Stomach (tissue), 4 donors: ENCODE results near the gene TFF1.

ENCODE experiments used
- POLR2A ChIP-seq, 4 donors: fragments of 450-650 bp; IDR thresholded peaks; one replicate each; pipeline ENCODE4 v1.6.1; 2016; ENCODE audit warnings: antibody characterized with exemption in 4 of 4, control low read depth in 2 of 4, mild to moderate bottlenecking in 1 of 4, moderate library complexity in 1 of 4
- TF ChIP-seq, protein P1 (sequence below), 7 experiments: fragments of 450-650 bp in 4 of 7; fragments of 200-600 bp in 3 of 7; sonication (generic) in 3 of 7; IDR thresholded peaks; one replicate each; pipeline ENCODE4 v1.5.1; 2016 to 2019; ENCODE audit warnings: antibody characterized with exemption in 7 of 7, control low read depth in 2 of 7, mild to moderate bottlenecking in 1 of 7

DNA sequence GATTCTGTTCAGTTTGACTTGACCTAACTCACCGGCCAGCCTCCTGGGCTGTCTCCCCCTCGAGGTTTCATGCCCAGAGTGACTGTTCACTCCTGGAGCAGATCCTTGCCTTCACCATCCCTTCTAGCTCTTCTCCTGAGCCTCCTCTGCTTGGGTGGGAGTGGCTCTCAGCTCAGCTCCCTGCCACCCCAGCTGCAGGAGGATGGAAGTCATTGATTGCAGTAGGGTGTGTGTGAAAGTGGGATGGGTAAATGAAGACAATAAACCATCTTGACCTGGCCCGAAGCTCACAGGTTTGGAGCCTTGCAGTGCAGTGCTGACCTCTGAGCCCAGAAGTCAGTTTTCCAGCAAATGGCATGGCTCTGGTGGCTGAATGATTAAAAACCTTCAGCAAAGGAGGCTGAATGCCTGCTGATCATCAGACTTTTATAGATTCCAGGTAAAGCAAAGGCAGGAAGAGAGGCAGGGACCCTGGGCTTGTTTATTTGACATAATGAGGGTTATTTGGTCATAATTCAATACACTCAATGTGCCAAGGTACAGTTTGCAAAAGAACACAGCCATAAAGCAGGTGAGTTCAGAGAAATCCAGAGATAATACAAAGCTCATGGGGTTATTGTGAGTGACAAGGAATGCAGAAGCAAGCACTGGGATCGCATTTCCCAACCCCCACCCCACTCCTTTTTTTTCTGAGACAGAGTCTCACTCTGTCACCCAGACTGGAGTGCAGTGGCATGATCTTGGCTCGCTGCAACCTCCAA, 33.6 kb downstream of the TFF1 start:
- TF ChIP-seq, protein P1, sequence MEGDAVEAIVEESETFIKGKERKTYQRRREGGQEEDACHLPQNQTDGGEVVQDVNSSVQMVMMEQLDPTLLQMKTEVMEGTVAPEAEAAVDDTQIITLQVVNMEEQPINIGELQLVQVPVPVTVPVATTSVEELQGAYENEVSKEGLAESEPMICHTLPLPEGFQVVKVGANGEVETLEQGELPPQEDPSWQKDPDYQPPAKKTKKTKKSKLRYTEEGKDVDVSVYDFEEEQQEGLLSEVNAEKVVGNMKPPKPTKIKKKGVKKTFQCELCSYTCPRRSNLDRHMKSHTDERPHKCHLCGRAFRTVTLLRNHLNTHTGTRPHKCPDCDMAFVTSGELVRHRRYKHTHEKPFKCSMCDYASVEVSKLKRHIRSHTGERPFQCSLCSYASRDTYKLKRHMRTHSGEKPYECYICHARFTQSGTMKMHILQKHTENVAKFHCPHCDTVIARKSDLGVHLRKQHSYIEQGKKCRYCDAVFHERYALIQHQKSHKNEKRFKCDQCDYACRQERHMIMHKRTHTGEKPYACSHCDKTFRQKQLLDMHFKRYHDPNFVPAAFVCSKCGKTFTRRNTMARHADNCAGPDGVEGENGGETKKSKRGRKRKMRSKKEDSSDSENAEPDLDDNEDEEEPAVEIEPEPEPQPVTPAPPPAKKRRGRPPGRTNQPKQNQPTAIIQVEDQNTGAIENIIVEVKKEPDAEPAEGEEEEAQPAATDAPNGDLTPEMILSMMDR (IDR thresholded peaks at IDR 0.05), result no peak
- no peak for TF ChIP-seq POLR2A (IDR thresholded peaks at IDR 0.05)
